Stimulated activated CD8-positive, alpha-beta memory T cell treated with anti-CD3 and anti-CD28 coated beads, Interleukin-7, amount 100 ng/mL, for 24 hours (primary cell): ENCODE data around the gene METAP2.
A peak's percentile ranks its signal among the peaks of the same experiment; 100 is the strongest.
"Not testable (repeated sequence)": the region's sequence is repeated elsewhere in the genome, so short reads cannot be mapped to it uniquely, and the experiment has no call there.

ENCODE experiments used
- DNase-seq: peaks from one replicate; pipeline ENCODE4 v3.0.0-alpha.2; 2020; ENCODE audit warnings: low read depth

The METAP2 gene

GRCh38 chr12:95473884-95474659 is at the start of gene METAP2:
TSS of gene METAP2 (plus strand) at chr12:95474152. CDS start at chr12:95474180, 28 bp downstream.
- DNase-seq: peak; percentile 87

DNA sequence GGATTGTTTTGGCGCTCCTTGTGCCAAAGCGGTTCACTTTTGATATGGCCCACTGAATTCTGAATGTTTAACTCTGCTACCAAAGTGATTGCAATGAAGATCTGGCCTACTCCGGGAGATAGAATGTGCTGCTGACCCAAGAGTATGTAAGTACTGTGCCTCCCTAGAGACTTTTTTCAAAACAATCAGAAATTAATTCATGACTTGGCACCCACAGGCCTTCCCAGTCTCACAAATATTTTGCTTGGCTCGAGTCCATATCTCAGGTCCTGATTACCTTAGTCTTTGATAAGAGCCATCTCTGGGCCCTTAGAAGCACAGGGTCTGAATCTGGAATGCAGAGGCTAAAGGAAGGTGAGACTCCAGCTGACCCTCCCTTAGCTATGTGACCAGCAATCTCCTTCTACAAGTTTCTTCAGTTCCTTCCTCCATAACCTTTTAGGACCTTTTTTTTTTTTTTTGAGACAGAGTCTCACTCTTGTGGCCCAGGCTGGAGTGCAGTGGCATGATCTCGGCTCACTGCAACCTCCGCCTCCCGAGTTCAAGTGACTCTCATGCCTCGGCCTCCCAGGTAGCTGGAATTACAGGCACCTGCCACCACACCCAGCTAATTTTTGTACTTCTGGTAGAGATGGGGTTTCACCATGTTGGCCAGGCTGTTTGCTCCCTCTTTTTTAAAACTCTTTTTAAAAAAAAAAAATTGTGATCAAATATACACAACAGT is 49.5 kb upstream of the METAP2 start:
- no peak for DNase-seq

- no peak for DNase-seq
These were observed 44.8 kb upstream of the METAP2 start for GRCh38 chr12:95429172-95429510.

DNA sequence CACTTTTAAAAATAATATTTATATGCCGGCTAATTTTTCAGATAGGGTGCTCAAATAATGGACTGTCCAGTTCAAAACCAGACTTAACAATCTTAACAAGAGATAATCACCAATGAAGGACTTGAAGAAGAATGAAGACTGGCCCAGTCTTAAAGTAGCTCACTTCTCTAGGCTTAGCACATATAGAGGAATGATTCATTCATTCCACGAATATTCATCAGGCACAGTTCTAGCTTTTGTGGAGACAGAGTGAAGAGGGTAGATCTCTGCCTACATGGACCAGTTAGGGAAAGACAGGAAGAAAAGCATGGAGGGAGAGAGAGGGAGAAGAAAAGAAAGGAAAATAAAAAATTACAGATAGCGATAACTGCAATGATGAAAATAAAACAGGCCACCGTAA is 42.8 kb upstream of the METAP2 start:
- DNase-seq: no peak

DNA sequence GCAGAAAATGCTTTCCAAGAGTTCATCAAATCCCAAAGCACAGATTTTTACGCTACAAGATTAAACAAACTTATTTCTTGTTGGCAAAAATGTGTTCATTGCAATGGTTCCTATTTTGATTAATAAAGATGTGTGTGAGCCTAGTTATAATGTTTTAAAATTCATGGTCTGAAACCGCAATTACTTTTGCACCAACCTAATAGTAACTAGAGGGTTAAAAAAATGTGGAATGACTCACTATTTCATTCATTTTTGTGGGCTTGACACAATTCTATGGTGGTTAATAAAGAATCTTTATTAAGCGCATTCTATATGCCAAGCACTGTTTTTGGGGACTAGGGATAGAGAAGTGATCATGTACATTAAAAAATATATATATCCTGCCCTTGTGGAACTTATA is 38.6 kb upstream of the METAP2 start:
- no peak for DNase-seq

- DNase-seq: no peak
These were observed 36.4 kb upstream of the METAP2 start for GRCh38 chr12:95437565-95437964.

DNA sequence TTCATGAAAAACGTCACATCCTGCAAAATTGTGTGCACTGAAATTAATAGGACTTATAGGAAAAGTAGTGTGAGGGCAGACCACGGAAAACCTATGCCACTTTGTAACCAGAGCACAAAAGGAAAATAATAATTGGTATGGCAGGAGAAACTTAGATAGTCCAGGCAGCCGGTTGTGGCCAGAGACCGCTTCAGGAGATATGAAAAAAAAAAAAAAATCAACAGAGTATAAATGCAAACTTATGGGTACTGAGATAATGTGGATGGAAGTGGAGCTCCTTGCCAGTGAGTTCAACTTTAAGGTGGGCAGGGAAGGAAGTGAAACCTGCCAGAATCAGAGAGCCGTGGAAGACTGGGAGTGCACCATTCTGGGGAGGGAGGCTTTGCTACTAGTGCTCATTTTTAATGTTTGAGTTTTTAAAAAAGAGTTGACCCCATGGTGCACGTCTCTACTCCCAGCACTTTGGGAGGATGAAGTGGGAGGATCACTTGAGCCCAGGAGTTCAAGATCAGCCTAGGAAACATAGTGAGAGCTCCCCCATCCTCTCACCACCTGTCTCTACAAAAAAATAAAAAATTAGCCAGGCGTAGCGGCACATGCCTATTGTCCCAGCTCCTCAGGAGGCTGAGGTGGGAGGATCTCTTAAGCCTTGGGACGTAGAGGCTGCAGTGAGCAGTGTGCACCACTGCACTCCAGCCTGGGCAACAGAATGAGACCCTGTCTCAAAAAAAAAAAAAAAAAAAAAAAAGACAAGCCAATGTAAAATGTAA is 34.3 kb upstream of the METAP2 start:
- no peak for DNase-seq

GRCh38 chr12:95440401-95440800 is 33.6 kb upstream of the METAP2 start:
- DNase-seq: no peak

DNA sequence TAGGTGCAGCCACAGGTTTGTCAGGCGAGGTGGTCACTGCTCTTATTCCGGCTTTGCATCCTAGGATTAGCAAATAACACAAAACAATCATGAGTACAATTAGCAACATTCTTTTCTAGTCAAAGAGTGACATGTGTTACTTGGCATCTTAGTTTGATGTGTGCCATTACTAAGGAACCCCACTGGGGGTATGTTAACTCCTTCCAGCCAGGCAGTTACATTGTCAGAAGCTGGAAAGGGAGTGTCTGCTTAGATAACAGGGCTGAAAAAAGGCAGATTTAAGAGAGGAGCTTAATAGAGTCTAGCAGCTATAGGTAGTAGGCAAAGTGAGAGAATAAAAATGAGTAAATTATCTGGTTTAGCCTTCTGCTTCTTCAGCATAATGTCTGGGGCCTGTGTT is 30.5 kb upstream of the METAP2 start:
- DNase-seq: no peak

DNA sequence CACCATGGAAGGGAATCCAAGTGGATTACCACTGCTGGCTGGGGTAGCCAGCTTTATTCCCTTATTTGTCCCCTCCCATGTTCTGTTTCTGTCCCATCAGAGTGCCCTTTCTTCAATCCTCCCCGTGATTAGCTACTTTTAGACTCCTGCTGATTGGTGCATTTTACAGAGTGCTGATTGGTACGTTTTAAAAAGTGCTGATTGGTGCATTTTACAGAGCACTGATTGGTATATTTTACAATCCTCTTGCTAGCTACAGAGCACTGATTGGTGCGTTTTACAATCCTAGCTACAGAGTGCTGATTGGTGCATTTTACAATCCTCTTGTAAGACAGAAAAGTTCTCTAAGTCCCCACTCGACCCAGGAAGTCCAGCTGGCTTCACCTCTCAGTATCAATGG is 28.9 kb upstream of the METAP2 start:
- DNase-seq: not testable (repeated sequence)

DNA sequence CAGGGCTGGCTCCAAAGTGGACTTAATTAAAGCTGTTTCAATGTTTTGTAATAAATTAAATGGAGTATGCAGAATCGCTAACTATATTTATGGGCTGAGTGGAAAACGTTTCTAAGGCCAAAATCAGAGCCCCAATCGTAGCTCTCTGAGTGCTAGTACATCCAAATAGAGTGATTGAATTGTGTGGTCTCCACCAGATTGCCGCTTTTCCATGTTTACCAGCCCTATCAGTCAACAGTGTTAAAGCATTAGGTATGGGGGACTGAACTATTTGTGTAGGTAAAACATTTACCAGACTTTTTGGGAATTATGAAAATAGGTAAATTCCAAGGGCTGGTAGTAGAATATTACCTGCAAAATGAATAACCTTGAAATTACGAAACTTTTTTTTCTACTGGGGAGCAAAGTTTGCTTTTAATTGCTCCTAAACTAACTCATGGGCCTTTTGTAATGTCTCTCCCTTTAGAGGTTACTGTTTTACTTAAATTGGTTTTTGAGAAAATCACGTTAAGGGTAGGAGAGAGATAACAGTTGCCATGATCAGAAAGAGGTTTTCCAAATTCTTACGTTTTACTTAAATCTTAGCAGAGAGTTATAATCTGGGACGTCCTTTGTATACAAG is 28.0 kb upstream of the METAP2 start:
- DNase-seq: no peak

DNA sequence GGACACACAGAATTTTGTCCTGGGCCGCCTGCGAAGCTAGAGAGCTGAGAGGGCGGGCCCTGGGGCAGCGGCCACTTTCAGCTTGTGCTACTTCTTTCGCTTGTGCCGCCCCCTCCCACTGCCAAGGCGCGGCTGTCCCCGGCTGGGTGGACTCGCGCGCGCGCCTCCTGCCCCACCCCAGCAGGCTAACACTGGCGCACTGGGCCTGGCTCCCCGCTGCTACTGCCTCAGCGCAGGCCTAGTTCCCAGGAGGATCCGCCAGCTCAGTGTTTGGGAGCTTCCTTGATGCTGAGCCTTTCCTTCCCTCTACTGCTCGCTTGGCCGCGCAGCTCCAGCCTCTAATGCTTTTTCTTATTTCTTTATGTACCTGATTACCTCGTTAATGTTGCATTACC is 27.4 kb upstream of the METAP2 start:
- DNase-seq: no peak

DNA sequence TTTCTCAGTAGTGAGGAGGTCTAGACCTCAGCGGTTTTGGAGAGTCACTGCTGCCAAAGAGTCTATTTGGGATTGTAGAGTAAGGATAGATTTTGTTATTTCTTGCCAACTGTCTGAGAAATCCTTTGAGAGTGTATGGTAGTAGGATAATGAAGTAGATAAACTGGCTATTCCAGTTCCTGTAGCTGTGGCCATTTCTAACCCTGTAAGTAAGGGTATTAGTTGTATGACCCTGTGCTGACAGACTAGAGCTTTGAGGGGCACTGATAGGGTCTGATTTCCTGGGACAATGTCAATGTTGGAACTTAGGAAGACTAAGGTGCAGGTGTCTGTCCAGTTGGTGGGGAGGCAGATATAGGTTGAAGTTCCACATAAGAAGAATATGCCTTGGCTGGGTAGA is 24.3 kb upstream of the METAP2 start:
- not testable (repeated sequence) for DNase-seq

GRCh38 chr12:95452501-95452900 is 21.5 kb upstream of the METAP2 start:
- DNase-seq: not testable (repeated sequence)

GRCh38 chr12:95453881-95454280 is 20.1 kb upstream of the METAP2 start:
- DNase-seq: not testable (repeated sequence)

DNA sequence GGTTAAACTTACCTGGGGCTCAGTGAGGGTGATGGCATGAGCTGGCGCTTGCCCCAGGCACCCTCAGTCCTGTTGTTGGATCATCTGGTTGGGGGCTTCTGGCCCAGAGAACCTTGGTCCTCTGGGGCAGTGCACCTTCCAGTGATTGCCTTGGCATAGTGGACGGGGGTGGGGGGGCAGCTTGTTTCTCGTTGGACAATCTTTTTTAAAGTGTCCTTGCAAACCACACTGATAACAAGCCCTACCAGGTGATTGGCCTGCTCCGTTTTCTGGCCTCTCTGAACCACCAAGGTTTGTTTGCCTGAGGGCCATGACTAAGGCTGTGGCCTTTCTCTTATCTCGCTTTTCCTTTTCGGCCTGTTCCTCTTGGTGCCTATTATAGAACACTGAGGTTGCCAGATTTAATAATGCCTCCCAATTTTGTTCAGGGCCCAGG is 19.2 kb upstream of the METAP2 start:
- DNase-seq: not testable (repeated sequence)

DNA sequence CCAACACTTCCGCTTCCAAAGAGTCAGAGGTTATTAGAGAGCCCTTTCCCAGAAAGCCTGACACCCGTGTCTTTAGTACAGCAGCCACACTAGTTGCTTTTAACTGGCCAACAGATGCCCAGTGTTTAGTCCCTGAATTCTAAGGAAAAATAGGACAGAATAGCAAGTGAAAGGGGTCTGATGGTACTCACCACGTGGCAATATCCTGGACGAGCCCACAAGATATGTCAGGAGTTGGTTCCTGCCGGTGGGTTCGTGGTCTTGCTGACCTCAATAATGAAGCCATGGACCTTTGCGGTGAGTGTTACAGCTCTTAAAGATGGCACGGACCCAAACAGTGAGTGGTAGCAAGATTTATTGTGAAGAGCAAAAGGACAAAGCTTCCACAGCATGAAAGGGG is 16.3 kb upstream of the METAP2 start:
- not testable (repeated sequence) for DNase-seq

DNA sequence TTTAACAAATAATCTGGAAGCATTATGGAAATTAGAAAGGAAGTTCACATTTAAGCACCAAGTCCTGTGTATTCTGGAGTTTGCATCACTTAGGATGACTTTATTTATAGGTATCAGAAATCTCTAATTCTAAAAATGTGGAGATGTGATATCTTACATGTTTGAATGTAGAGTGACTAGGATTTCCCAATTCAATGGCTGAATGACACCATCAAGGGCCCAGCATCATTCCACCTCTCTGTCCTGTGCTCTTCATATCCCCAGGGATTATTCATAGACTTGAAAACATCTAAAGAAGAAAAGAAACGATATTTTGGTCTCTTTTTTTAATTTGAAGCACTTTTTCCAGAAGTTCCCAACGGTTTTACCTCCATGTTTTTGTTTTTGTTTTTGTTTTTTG is 15.2 kb upstream of the METAP2 start:
- DNase-seq: no peak

GRCh38 chr12:95459310-95459709 is 14.6 kb upstream of the METAP2 start:
- no peak for DNase-seq

- DNase-seq: no peak
These were observed 13.8 kb upstream of the METAP2 start for GRCh38 chr12:95460105-95460504.

GRCh38 chr12:95460896-95461295 is 13.1 kb upstream of the METAP2 start:
- no peak for DNase-seq

DNA sequence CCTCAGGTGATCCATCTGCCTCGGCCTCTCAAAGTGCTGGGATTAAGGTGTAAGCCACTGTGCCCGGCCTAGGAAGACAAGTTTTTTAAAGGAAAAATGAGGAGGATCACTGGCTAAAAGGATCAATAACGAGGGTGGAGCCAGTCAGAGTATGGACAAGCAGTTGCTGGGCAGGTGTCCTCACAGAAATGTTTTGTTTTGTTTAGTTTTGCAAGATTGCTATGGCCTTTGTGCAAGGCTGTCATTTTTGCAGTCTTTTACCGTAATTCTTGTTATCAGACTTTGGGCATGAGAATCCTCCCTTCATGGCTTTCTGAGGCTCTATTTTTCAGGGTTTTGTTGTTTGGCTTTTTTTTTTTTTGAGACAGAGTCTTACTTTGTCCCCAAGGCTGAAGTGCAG is 11.9 kb upstream of the METAP2 start:
- DNase-seq: no peak
